ENCODE data around the gene EP400. TPM values are rescaled to one million over a fixed set of nuclear protein-coding genes. Genes with fewer than 3 reads are reported as not detected.
"Not testable (repeated sequence)": the region's sequence is repeated elsewhere in the genome, so short reads cannot be mapped to it uniquely, and the experiment has no call there.

EP400 gene
- total RNA-seq, 6 experiments from 2014 or later, result 10.9 to 16.3 (median 13.3) TPM

DNA sequence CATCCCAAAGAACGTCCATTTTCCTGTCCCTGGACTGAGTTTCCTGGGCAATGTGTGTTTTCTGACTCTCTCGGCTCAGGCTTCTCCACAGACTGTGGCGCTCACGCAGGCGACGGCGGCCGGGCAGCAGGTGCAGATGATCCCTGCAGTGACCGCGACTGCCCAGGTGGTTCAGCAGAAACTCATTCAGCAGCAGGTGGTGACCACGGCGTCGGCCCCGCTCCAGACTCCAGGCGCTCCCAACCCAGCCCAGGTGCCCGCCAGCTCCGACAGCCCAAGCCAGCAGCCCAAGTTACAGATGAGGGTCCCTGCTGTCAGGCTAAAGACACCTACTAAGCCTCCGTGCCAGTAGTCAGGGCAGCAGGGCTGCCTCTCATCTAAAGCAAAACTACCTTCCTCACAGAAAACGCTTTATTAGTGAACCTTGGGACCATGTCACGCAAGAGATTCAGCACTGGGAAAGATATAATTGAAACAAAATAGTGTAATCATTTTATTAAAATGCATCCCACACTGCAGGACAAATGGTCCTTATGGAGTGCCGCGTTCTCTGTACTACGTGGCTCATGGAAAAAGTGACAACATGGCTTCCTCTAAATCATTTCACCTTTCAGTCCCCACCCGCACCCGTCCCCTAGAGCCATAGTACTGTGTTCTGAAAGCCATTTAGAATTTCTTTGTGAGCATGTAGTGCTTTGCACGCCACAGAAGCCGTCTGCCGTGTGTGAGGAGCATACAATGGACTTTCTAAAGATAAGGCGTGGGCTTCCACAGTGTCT is 127.8 kb downstream of the EP400 start:
- intact Hi-C loops (cut with DNase I), result no loop called here
- H3K27ac ChIP-seq, result no peak overlapping the region
- H3K4me1 ChIP-seq, result no peaks in the 10 kb centered on the region
- DNase-seq (no peak), ATAC-seq (no peak)
- no peak for TF ChIP-seq POLR2A (IDR thresholded peaks at IDR 0.05)
- TF ChIP-seq, protein P1, sequence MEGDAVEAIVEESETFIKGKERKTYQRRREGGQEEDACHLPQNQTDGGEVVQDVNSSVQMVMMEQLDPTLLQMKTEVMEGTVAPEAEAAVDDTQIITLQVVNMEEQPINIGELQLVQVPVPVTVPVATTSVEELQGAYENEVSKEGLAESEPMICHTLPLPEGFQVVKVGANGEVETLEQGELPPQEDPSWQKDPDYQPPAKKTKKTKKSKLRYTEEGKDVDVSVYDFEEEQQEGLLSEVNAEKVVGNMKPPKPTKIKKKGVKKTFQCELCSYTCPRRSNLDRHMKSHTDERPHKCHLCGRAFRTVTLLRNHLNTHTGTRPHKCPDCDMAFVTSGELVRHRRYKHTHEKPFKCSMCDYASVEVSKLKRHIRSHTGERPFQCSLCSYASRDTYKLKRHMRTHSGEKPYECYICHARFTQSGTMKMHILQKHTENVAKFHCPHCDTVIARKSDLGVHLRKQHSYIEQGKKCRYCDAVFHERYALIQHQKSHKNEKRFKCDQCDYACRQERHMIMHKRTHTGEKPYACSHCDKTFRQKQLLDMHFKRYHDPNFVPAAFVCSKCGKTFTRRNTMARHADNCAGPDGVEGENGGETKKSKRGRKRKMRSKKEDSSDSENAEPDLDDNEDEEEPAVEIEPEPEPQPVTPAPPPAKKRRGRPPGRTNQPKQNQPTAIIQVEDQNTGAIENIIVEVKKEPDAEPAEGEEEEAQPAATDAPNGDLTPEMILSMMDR (IDR thresholded peaks at IDR 0.05), result no peak
- H3K4me3 ChIP-seq, result no peak overlapping the region
- H3K27me3 ChIP-seq, result no peaks in the 10 kb centered on the region
- peaks cover 0 to 43% (median 5%) of the 10 kb centered on the region in 4 donors for H3K36me3 ChIP-seq
- WGBS (ENCODE audit: insufficient coverage, low coverage, low lambda C conversion rate, missing lambda C conversion rate), result 91% methylated on average over 16 of the region's 29 CpGs
- H3K9me3 ChIP-seq, result no peaks in the 10 kb centered on the region

DNA sequence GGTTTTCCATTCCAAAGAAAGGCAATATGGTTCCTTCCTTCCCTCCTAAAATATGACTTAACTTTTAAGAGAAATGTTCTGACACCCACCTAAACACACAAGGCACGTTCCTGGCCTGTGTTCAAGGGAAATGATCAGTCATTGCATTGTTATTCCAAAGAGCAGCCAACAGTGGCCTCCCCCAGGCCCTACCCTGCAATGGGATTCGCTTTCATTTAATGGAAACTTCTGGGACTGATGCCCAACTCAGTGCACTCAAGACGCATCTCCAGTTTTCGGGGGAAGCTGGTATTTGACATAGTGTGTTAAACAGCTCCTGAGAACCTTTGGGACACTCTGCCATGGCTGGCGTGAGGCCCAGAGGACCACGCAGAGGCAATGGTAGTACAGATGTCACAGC is 128.4 kb downstream of the EP400 start:
- intact Hi-C loops (cut with DNase I), result no loop called here
- no peak overlapping the region for H3K4me3 ChIP-seq
- 74% methylated on average over 4 of the region's 6 CpGs for WGBS (ENCODE audit: insufficient coverage, low coverage, low lambda C conversion rate, missing lambda C conversion rate)
- no peaks in the 10 kb centered on the region for H3K4me1 ChIP-seq
- DNase-seq (no peak), ATAC-seq (no peak)
- H3K27ac ChIP-seq, result no peak overlapping the region
- H3K36me3 ChIP-seq, result peaks cover 0 to 41% (median 5%) of the 10 kb centered on the region in 4 donors
- TF ChIP-seq, protein P1 (IDR thresholded peaks at IDR 0.05), result no peak
- TF ChIP-seq POLR2A (IDR thresholded peaks at IDR 0.05), result no peak
- no peaks in the 10 kb centered on the region for H3K27me3 ChIP-seq
- no peaks in the 10 kb centered on the region for H3K9me3 ChIP-seq

DNA sequence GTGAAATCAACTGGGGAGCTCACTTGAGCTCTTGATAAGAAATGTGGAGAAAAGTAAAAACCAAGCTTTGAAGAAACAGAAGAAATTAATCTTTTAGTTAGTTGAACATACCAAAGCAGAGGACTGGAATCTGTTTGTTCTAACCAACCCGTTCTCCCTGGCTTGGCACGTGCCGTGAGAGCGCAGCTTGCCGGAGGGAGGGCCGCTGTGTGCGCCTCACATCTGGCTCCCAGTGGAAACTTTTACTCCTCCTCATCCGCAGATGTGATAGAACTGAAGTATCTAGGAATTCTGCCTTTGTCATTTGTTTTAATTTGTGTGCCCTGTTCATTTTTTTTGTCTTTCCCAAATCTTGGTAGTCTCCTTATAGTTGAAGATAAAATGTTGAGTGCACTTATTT is 129.5 kb downstream of the EP400 start:
- H3K36me3 ChIP-seq, result peaks cover 0 to 37% (median 5%) of the 10 kb centered on the region in 4 donors
- intact Hi-C loops (cut with DNase I), result no loop called here
- H3K4me3 ChIP-seq, result no peak overlapping the region
- no peaks in the 10 kb centered on the region for H3K9me3 ChIP-seq
- no peak for ATAC-seq
- no peak for DNase-seq
- H3K27ac ChIP-seq, result no peak overlapping the region
- no peak for TF ChIP-seq POLR2A (IDR thresholded peaks at IDR 0.05)
- WGBS (ENCODE audit: insufficient coverage, low coverage, low lambda C conversion rate, missing lambda C conversion rate), result 100% methylated on average over 3 of the region's 8 CpGs
- H3K4me1 ChIP-seq, result peaks cover 0 to 5% (median 0%) of the 10 kb centered on the region in 4 donors
- H3K27me3 ChIP-seq, result no peaks in the 10 kb centered on the region

DNA sequence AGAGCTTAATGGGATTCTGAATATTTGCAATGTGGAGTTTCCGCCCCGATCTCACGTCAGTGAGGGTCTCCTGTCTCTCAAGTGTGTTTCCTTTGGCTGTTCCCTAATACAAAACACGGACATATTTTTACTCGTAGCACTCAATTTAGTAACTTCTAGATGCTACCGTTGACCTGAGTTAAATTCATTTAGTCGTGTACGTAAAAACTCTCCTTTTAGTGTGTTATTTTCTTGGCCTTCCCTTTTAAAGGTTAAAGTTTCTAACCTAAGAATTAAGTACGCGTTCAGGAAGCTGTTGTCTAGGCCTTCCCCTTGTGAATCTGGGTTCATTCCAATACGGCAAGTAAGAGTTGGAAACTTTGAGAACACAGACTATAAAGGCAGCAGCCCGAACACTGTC is 130.0 kb downstream of the EP400 start:
- DNase-seq (no peak), ATAC-seq (no peak)
- Histone ChIP-seq H3K27ac (no peak overlapping the region), H3K4me3 (no peak overlapping the region), H3K36me3 (peaks cover 0 to 35% (median 5%) of the 10 kb centered on the region in 4 donors), H3K9me3 (no peaks in the 10 kb centered on the region), H3K4me1 (peaks cover 0 to 5% (median 0%) of the 10 kb centered on the region in 4 donors), H3K27me3 (no peaks in the 10 kb centered on the region)
- TF ChIP-seq POLR2A (IDR thresholded peaks at IDR 0.05), result no peak
- TF ChIP-seq, protein P1 (IDR thresholded peaks at IDR 0.05), result no peak
- intact Hi-C loops (cut with DNase I), result no loop called here
- WGBS (ENCODE audit: insufficient coverage, low coverage, low lambda C conversion rate, missing lambda C conversion rate), result 91% methylated on average over 12 of the region's 12 CpGs

DNA sequence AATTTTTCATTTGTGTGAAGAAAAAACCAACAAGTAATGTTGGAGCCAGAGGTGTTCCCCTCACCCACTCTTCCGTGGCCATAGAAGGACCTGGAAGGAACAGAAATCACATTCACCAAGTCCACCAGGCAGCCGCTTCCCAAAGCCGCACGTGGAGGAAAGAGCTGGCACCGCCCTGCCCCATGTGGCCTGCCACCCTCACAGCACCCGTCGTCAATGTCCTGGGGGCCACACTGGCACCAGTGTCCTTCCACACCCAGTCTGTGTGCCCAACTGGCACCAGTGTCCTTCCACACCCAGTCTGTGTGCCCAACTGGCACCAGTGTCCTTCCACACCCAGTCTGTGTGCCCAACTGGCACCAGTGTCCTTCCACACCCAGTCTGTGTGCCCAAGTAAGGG is 130.8 kb downstream of the EP400 start:
- intact Hi-C loops (cut with DNase I); ATAC-seq: not testable (repeated sequence)
- WGBS (ENCODE audit: insufficient coverage, low coverage, low lambda C conversion rate, missing lambda C conversion rate), result 69% methylated on average over 4 of the region's 7 CpGs

More for the DNA sequence above, 130.8 kb downstream of the EP400 start:
- peaks cover 0 to 12% (median 2%) of the 10 kb centered on the region in 4 donors for H3K4me1 ChIP-seq
- not testable (repeated sequence) for H3K27me3 ChIP-seq, DNase-seq, H3K9me3 ChIP-seq, H3K4me3 ChIP-seq, H3K27ac ChIP-seq
- H3K36me3 ChIP-seq, result peaks cover 0 to 27% (median 5%) of the 10 kb centered on the region in 4 donors
